SH-SY5Y (cell line): ENCODE results near the gene MYMK.

Source experiments
- GATA2 ChIP-seq: IDR thresholded peaks from 2 replicates; pipeline ENCODE4 v1.6.1; 2011; ENCODE audit warnings: mild to moderate bottlenecking, low read depth, low read length
- GATA3 ChIP-seq: IDR thresholded peaks from 2 replicates; pipeline ENCODE4 v1.6.1; 2011; ENCODE audit warnings: low read depth, mild to moderate bottlenecking, low read length, moderate library complexity

Gene MYMK

DNA sequence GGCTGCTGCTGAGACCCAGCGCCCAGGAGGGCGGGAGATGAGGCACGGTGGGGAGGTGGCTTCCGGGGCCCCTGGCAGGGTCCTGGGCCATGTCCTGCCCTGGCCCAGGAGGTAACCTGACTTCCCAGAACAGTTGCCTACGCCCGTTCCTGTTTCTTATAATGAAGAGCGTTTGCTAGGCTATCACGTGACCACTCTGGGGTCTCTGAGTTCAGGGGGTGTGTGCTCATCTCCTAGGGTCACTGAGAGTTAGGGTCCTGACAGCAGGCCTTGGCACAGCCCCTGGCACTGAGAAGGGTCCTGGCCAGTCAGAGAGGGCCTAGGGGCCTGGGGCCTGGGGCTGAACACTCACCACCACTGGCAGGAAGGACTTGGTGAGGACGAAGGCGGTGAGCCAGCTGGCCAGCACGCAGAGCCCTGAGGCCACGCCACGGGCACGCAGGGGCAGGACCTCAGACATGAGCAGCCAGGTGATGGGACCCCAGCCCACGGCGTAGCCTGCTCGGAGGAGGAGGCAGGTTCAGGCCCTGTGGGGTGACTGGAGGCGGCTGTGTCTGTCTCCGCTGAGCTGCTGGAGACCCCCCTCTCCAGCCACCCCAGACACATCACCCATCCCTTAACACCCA, 51.9 kb downstream of the MYMK start:
- TF ChIP-seq GATA2, result no peak
- TF ChIP-seq GATA3, result no peak

DNA sequence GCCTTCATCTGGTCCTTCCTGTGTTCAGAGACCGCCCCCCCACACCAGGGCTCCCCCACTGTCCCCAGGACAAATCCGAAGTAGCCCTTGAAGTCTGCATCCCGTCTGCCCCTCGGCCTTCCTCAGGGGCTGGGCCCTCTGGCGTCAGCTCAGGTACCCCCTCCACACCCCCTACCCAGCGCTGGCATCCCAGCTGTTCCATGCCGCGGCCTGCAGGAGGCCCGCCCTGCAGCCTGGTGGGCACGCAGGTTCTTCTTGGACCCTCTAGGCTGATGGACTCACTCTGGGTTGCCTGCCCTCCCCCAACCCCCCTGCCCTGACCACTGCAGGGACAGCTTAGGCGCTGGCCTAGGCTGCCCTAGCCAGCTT, 52.5 kb downstream of the MYMK start:
- TF ChIP-seq GATA2 (no peak), GATA3 (no peak)

DNA sequence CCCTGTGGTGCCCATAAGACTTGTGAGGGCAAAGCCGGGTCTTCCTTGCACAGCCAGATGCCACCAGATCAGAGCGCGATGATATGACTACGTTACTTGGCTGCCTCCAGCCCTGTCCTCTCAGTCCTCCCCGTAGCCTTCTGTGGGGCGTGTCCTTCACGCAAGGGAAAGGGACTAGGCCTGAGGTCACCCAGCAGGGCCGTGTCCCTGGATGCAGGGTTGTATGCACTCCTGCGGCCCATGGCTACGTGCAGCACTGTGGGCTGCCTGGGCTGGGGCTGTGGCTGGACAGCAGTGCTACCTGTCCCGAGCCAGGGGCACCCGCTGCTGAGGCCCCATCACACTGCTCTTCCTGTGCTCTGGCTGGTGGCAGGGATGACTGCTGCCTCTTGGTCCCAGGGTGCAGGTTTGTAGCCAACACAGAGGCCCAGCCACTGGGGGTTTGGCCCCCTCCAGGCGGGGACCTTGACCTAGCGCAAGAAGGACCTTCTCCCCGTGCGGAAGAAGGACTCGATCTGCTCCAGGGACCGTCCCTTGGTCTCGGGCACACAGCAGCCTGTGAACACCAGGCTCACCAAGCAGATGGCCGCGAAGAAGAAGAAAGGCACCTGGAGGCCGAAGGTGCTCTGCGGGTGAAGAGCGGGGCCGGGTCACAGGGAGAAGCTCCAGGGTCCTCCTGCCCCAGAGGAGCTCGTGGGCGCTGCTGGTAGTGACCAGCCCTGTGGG, 53.0 kb downstream of the MYMK start:
- TF ChIP-seq GATA2, result no peak
- TF ChIP-seq GATA3, result no peak

DNA sequence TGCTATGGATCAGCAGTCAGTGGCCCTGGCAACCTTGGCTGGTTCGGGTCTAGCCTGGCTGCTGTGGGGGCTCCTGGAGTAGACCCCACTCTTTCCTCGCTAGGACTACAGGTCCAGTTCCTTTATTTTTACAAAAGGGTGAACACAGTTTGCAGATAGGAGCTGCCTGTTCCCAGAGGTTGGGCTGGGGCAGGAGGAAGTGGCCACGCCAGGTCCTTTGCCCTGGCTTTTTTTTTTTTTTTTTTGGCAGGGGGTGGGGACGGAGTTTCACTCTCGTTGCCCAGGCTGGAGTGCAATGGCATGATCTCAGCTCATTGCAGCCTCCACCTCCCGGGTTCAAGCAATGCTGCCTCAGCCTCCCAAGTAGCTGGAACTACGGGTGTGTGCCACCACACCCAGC, 53.8 kb downstream of the MYMK start:
- TF ChIP-seq GATA3, result no peak
- no peak for TF ChIP-seq GATA2

DNA sequence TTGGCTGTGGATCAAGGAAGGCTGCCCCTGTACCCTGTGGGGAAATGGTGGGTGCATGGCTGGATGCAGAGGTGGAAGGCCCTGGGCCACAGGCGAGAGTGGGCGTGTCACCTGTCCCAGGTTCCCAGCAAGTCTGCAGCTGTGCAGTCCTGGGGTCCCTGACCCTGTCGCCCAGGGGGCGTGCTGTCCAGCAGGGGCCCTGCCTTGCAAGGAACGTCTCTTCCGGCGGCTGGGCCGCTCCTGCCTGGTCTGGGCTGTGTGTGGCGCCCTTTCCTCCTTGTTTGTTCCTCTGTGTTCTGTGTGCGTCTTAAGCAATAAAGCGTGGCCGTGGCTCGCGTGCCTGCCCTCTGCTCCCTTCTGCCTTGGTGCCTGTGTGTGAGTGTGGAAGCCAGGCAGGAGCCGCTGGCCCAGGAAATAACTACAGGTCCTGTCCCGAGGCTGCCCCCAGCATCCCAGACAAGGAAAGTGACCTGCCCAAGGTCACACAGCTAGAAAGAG, 54.3 kb downstream of the MYMK start:
- TF ChIP-seq GATA3, result no peak
- TF ChIP-seq GATA2, result no peak

DNA sequence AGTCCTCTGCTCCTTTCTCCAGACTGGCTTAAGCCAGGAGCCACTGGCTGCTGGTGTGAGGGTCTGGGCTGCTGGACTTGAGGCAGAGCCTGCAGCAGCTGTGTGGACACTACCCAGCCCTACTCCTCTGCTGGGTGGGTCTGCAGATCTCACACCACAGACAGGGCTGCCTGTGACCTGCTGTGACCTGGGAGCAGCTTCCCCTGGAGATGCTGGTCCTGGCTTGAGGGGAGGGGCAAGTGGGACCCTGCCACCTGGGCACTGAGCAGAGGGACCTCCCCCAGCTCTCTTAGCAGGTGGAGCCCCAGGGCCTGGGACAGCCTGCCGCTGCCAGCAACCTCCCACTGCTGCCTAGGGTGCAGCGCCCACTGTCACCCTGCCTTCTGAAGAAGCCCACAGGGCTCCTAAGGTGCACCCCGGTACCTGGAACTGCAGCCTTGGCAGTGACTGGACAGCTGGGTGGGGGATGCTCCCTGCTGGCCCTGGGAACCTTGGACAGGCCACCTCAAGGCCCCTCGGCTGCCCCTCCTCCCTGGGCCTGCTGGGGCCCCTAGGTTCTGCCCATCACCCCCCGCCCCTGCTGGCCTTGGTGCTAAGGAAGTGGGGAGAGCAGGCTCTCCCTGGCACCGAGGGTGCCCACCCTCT, 55.9 kb downstream of the MYMK start:
- TF ChIP-seq GATA2 (no peak), GATA3 (no peak)

DNA sequence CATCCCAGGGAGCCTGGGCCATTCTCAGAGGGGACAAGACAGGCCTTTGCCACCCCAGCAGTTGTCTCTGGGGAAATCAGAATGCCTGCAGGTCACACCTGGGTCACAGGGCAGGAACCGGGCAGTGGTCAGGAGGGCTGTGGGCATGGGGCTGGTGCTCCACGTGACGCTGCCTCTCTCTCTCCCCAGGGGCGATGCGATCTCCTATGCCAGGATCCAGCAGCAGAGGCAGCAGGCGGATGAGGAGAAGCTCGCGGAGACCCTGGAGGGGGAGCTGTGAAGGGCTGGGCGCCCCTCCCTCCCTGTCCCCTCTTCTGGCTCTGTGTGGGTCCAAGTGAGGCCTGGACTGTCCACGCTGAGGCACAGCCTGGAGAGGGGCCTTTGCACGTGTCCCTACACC, 56.4 kb downstream of the MYMK start:
- TF ChIP-seq GATA2 (no peak), GATA3 (no peak)

DNA sequence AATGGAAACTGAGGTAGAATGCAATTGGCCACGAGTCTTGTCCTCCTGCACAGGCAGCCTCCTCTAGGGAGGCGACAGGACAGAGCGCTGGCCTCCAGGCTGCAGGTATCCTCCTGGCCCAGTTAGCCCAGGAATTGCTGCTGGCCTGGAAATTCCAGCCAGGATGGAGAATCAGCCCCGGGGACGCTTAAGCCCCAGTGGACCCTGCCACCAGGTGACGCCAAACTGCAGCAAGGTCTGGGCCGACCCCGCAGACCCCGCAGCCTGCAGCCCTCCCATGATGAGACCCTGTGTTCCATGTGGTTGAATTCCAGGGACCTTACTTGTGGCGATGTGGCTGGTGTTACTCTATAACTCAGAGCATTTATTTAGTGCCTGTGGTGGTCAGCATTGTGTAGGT, 57.7 kb downstream of the MYMK start:
- TF ChIP-seq GATA3, result no peak
- no peak for TF ChIP-seq GATA2

DNA sequence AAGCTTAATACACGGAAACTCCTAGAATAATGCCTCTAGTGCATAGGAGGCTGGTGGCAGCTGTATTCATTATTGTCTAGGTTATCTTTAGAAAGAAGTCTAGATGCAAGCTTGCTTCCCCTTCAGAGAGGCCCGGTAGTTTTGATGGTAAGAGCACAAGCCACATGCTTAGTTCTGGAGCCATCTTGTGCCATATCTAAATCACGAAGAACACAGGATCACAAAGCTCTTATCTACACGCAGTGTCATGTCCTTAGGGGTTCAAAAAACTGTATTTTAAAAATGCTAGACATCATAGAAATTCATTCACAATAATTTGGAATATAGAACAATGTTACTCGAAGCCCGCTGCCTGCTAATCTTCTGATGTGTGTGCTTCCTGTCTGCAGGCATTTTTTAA, 58.8 kb downstream of the MYMK start:
- TF ChIP-seq GATA3 (no peak), GATA2 (no peak)

DNA sequence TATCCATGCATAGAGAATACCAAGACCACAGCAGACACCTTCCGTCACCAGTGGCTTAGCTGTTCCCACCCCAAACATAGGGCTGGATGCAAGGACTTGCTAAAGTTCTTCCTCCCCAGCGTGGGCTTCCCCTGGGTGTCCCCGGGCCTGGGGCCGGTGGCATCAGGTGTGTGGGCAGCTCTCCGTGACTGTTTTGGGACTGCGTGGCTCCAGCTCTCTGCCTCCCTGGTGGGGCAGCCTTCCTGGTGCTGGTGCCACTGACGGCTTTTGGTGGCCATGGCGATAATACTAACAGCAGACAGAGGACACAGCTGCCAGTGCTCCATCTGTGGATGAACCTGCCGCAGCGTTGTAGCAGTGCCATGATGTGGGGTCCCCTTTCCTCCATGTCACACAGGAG, 60.1 kb downstream of the MYMK start:
- TF ChIP-seq GATA3 (no peak), GATA2 (no peak)
